Body of pancreas (tissue), 4 donors: ENCODE data around the gene PDE1C. TPM values are rescaled to one million over a fixed set of nuclear protein-coding genes. Genes with fewer than 3 reads are reported as not detected.

Source experiments
- ATAC-seq: fragments of 150-250 bp; one replicate; pipeline ENCODE4 v1.9.1; 2016
- DNase-seq, 4 donors: peaks; one replicate each; pipeline ENCODE4 v3.0.0-alpha.2; 2019
- H3K27ac ChIP-seq, 4 donors: fragments of 200-600 bp; sonication (generic); 1 replicate in 3 of 4; 2 replicates in 1 of 4; pipeline versions ENCODE4 v1.5.1 to v1.6.1; 2016 to 2019; ENCODE audit warnings: mild to moderate bottlenecking in 1 of 4, mixed read lengths in 1 of 4, moderate library complexity in 1 of 4
- H3K27me3 ChIP-seq, 2 donors: fragments of 200-600 bp; sonication (generic); one replicate each; pipeline ENCODE4 v1.6.0; 2016; ENCODE audit warnings: mild to moderate bottlenecking in 1 of 2
- H3K36me3 ChIP-seq, 2 donors: fragments of 200-600 bp; sonication (generic); replicated peaks in 1 of 2; 2 replicates each; pipeline ENCODE4 v1.5.1; 2016; ENCODE audit warnings: low read depth in 2 of 2; ENCODE audit not compliant: insufficient read depth in 1 of 2
- H3K4me1 ChIP-seq: fragments of 200-600 bp; sonication (generic); one replicate; pipeline ENCODE4 v1.6.0; 2016
- H3K4me3 ChIP-seq, 2 donors: fragments of 200-600 bp; sonication (generic); 1 replicate in 1 of 2; 2 replicates in 1 of 2; pipeline ENCODE4 v1.5.1; 2016 to 2019
- H3K9me3 ChIP-seq, 3 donors: fragments of 200-600 bp; sonication (generic); 1 replicate in 2 of 3; 2 replicates in 1 of 3; pipeline ENCODE4 v1.5.1; 2016
- POLR2A ChIP-seq, 3 donors: fragments of 450-650 bp; IDR thresholded peaks; one replicate each; pipeline ENCODE4 v1.6.1; 2016; ENCODE audit warnings: antibody characterized with exemption in 3 of 3, mild to moderate bottlenecking in 2 of 3
- WGBS, 2 donors: methylation state at CpG; one replicate each; pipeline ENCODE4 v1.1.5; 2017; 5-methylcytosine and 5-hydroxymethylcytosine counted together
- intact Hi-C: fragments of 100-400 bp; cut with DNase I; formaldehyde crosslinking; loops from one replicate; pipeline ENCODE4 v1.15.1; 2023
- total RNA-seq, 2 donors: library from RNA; depleted of rRNA; stranded (reverse); fragments of >200 nt; gene quantifications; one replicate each; pipeline ENCODE4 v1.1.0, GENCODE V29; 2016
- TF ChIP-seq, protein P1 (sequence below), 7 experiments: fragments of 450-650 bp in 4 of 7; fragments of 200-600 bp in 3 of 7; sonication (generic) in 3 of 7; IDR thresholded peaks; one replicate each; pipeline ENCODE4 v1.5.1; 2016 to 2019; ENCODE audit warnings: antibody characterized with exemption in 7 of 7

The PDE1C gene
- total RNA-seq, 2 donors from 2014 or later = 1.8 to 4.9 TPM

DNA sequence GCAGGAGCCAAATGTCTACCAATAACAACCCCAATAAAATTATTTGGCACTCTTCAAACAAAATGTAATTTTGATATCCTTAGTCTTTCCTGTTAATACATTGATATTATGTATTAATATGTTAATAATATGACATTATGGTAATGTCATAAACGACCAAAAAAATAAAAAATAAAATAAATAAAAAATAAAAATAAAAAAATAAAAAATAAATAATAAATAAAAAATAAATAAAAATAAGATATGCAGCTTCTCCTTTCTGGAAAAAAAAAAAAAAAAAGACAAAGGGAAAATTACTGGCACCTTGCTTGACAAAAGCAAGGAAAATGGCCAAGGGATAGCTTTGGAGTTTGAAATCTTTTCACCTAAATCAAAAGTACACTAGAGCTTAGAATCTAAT is 214.7 kb downstream of the PDE1C start:
- Histone ChIP-seq H3K4me3 (no peak overlapping the region), H3K4me1 (no peaks in the 10 kb centered on the region), H3K27ac (no peak overlapping the region), H3K9me3 (no peaks in the 10 kb centered on the region), H3K27me3 (no peaks in the 10 kb centered on the region), H3K36me3 (no peaks in the 10 kb centered on the region)
- 52 to 66% methylated on average over 1 of the region's 1 CpG for WGBS, 2 donors
- intact Hi-C loops = no loop called here
- ATAC-seq = no peak
- DNase-seq = no peak
- TF ChIP-seq POLR2A (IDR thresholded peaks at IDR 0.05) = no peak
- TF ChIP-seq, protein P1, sequence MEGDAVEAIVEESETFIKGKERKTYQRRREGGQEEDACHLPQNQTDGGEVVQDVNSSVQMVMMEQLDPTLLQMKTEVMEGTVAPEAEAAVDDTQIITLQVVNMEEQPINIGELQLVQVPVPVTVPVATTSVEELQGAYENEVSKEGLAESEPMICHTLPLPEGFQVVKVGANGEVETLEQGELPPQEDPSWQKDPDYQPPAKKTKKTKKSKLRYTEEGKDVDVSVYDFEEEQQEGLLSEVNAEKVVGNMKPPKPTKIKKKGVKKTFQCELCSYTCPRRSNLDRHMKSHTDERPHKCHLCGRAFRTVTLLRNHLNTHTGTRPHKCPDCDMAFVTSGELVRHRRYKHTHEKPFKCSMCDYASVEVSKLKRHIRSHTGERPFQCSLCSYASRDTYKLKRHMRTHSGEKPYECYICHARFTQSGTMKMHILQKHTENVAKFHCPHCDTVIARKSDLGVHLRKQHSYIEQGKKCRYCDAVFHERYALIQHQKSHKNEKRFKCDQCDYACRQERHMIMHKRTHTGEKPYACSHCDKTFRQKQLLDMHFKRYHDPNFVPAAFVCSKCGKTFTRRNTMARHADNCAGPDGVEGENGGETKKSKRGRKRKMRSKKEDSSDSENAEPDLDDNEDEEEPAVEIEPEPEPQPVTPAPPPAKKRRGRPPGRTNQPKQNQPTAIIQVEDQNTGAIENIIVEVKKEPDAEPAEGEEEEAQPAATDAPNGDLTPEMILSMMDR (IDR thresholded peaks at IDR 0.05) = no peak

DNA sequence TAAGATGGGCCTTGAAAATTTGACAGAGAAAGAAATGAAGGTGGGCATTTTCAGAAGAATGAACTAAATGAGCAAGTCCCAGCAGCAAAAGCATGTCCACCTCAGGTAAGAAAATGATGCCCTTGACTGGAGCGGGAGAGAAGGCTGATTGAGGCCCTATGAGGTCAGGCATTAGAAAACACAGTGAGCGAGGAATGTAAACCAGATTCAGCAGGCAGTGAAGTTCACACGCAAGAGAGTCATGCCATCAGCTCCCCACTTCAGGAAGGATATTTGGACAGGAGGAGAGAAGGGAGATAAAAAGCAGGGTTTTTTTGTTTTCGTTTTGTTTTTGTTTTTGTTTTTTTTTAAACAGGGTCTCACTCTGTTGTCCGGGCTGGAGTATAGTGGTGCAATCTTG is 216.8 kb downstream of the PDE1C start:
- DNase-seq (no peak), ATAC-seq (no peak)
- Histone ChIP-seq H3K4me3 (no peak overlapping the region), H3K36me3 (no peaks in the 10 kb centered on the region), H3K27ac (no peak overlapping the region), H3K4me1 (no peaks in the 10 kb centered on the region), H3K27me3 (no peaks in the 10 kb centered on the region), H3K9me3 (no peaks in the 10 kb centered on the region)
- TF ChIP-seq, protein P1 (IDR thresholded peaks at IDR 0.05) = no peak
- no peak for TF ChIP-seq POLR2A (IDR thresholded peaks at IDR 0.05)
- WGBS, 2 donors = 80% methylated on average over 5 of the region's 5 CpGs
- intact Hi-C loops = no loop called here

DNA sequence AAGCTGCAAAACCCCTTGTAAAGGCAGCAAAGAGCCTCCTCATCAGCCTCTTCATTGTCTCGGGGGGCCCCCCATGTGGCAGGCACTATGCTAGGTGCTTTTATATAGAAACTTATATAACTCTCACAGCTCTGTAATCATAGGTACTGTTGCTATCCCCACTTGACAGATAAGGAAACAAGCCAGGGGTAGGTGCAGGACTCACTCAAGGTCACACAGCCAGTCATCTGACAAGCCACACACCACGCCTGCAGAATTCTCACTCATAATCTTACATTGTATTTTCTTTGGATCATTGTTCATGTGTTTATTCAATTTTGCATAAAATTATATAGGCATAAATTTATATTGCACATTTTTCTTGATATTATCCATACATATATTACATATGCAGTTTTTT is 217.7 kb downstream of the PDE1C start:
- intact Hi-C loops = no loop called here
- no peak for ATAC-seq
- H3K36me3 ChIP-seq = no peaks in the 10 kb centered on the region
- TF ChIP-seq, protein P1 (IDR thresholded peaks at IDR 0.05) = no peak
- no peak for TF ChIP-seq POLR2A (IDR thresholded peaks at IDR 0.05)
- H3K27ac ChIP-seq = no peak overlapping the region
- H3K4me3 ChIP-seq = no peak overlapping the region
- WGBS, 2 donors = 36 to 37% methylated on average over 2 of the region's 2 CpGs
- H3K27me3 ChIP-seq = no peaks in the 10 kb centered on the region
- H3K4me1 ChIP-seq = no peaks in the 10 kb centered on the region
- peak in 1 of 4 donors; percentile 28 for DNase-seq
- H3K9me3 ChIP-seq = no peaks in the 10 kb centered on the region

DNA sequence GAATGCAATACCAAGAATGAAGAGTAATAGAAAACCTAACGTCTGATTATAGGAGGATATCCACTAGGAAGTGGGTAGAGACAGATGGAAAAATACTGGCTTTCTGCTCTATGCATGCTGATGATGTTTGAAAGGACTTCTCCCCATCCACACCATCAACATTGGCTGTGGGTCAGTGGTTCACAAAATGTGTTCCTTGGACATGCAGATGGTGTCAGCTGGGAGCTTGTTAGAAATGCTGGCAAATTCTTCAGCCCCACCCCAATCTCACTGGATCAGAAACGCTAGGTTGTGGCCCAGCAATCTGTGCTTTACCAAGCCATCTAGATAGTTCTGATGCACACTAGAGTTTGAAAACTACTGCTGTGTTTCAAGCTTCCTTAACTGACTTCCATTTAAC is 219.1 kb downstream of the PDE1C start:
- DNase-seq (no peak), ATAC-seq (no peak)
- intact Hi-C loops = no loop called here
- Histone ChIP-seq H3K36me3 (no peaks in the 10 kb centered on the region), H3K9me3 (no peaks in the 10 kb centered on the region), H3K27ac (no peak overlapping the region), H3K4me3 (no peak overlapping the region), H3K4me1 (no peaks in the 10 kb centered on the region), H3K27me3 (no peaks in the 10 kb centered on the region)
- WGBS, 2 donors = 82 to 94% methylated on average over 2 of the region's 2 CpGs
- TF ChIP-seq POLR2A (IDR thresholded peaks at IDR 0.05) = no peak
- TF ChIP-seq, protein P1 (IDR thresholded peaks at IDR 0.05) = no peak

DNA sequence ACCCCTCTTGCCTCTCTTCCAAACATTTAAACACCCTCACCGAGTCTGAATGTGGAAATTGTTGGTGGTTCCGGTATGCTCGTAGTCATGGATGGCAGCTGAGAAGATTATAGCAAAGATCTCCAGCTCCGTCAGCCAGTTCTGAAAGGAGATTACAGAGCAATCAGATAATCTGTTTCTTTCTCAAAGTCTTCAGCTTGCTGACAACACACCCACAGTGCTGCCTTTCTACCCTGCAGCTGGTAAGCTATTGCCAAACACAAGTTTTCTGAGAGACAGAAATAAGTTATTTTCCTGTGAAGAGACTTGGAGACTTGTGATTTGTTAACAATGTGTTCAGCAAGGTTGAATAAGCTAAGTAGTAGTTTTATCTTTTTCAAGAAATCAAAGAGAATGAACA is 219.6 kb downstream of the PDE1C start:
- Histone ChIP-seq H3K9me3 (no peaks in the 10 kb centered on the region), H3K27me3 (no peaks in the 10 kb centered on the region), H3K27ac (no peak overlapping the region), H3K4me3 (no peak overlapping the region), H3K4me1 (no peaks in the 10 kb centered on the region), H3K36me3 (no peaks in the 10 kb centered on the region)
- intact Hi-C loops = no loop called here
- no peak for DNase-seq
- 92 to 95% methylated on average over 4 of the region's 4 CpGs for WGBS, 2 donors
- no peak for TF ChIP-seq POLR2A (IDR thresholded peaks at IDR 0.05)
- TF ChIP-seq, protein P1 (IDR thresholded peaks at IDR 0.05) = no peak
- no peak for ATAC-seq
